Fibroblast of lung (primary cell): Measurements from ENCODE around the gene PUS1.

Experiments
- EZH2 ChIP-seq: IDR thresholded peaks from 2 replicates; pipeline ENCODE4 v1.5.1; 2012; ENCODE audit warnings: low read length, control low read depth, mild to moderate bottlenecking; ENCODE audit errors: missing control alignments
- TF ChIP-seq, protein P1 (sequence below), 2 donors: IDR thresholded peaks in 1 of 2; conservative IDR thresholded peaks in 1 of 2; 1 replicate in 1 of 2; 2 replicates in 1 of 2; pipeline ENCODE4 v1.5.1; 2011 to 2012; ENCODE audit warnings: low read length in 2 of 2, control low read depth in 1 of 2, inconsistent platforms in 1 of 2, low read depth in 1 of 2, mild to moderate bottlenecking in 1 of 2

- TF ChIP-seq, protein P1, sequence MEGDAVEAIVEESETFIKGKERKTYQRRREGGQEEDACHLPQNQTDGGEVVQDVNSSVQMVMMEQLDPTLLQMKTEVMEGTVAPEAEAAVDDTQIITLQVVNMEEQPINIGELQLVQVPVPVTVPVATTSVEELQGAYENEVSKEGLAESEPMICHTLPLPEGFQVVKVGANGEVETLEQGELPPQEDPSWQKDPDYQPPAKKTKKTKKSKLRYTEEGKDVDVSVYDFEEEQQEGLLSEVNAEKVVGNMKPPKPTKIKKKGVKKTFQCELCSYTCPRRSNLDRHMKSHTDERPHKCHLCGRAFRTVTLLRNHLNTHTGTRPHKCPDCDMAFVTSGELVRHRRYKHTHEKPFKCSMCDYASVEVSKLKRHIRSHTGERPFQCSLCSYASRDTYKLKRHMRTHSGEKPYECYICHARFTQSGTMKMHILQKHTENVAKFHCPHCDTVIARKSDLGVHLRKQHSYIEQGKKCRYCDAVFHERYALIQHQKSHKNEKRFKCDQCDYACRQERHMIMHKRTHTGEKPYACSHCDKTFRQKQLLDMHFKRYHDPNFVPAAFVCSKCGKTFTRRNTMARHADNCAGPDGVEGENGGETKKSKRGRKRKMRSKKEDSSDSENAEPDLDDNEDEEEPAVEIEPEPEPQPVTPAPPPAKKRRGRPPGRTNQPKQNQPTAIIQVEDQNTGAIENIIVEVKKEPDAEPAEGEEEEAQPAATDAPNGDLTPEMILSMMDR (conservative IDR thresholded peaks at IDR 0.05 in 1 of 2, IDR thresholded peaks at IDR 0.05 in 1 of 2; ENCODE audit: low read depth in 1 of 2, low read length in 2 of 2), result no peak
- no peak for TF ChIP-seq EZH2
Observed at GRCh38 chr12:131920157-131920508, 8.9 kb upstream of the PUS1 start.
